K562 (cell line): ENCODE data around the gene SOX8. TPM values are rescaled to one million over a fixed set of nuclear protein-coding genes. Genes with fewer than 3 reads are reported as not detected.
A peak's percentile ranks its signal among the peaks of the same experiment; 100 is the strongest.

ENCODE experiments used
- BHLHE40 ChIP-seq: IDR thresholded peaks from 2 replicates; pipeline ENCODE4 v1.6.1; 2011; ENCODE audit warnings: low read length, improper control_type of control experiment
- CREB1 ChIP-seq, 2 experiments: sonication (generic) in 1 of 2; formaldehyde crosslinking in 1 of 2; IDR thresholded peaks; 2 replicates each; pipeline versions ENCODE4 v1.6.1 to v1.8.0; 2012 to 2022; ENCODE audit warnings: inconsistent platforms in 1 of 2, mild to moderate bottlenecking in 1 of 2, missing genetic modification reagents in 1 of 2, moderate library complexity in 1 of 2
- CTBP1 ChIP-seq: fragments of 450-650 bp; IDR thresholded peaks from 2 replicates; pipeline ENCODE4 v1.6.1; 2016; ENCODE audit warnings: borderline replicate concordance
- E2F1 ChIP-seq: sonication (generic); formaldehyde crosslinking; IDR thresholded peaks from 2 replicates; pipeline ENCODE4 v1.8.1; 2023; ENCODE audit warnings: mild to moderate bottlenecking, missing genetic modification reagents, moderate library complexity
- E2F6 ChIP-seq, 2 experiments: IDR thresholded peaks; 2 replicates each; pipeline ENCODE4 v1.6.1; 2011; ENCODE audit warnings: borderline replicate concordance in 1 of 2, control low read depth in 1 of 2, low read depth in 1 of 2, low read length in 1 of 2, mild to moderate bottlenecking in 1 of 2, mixed read lengths in 1 of 2, moderate library complexity in 1 of 2; ENCODE audit not compliant: insufficient read depth in 1 of 2, insufficient read length in 1 of 2, poor library complexity in 1 of 2, severe bottlenecking in 1 of 2; ENCODE audit errors: extremely low read depth in 1 of 2
- FOXJ2 ChIP-seq: fragments of 200-800 bp; sonication (Bioruptor generic); IDR thresholded peaks from 2 replicates; pipeline ENCODE4 v1.6.1; 2016; ENCODE audit warnings: missing genetic modification characterization, missing compliant biosample characterization
- KDM4B ChIP-seq, 2 experiments: fragments of 450-650 bp in 1 of 2; sonication (generic) in 1 of 2; IDR thresholded peaks; 2 replicates each; pipeline ENCODE4 v1.6.1; 2016 to 2017; ENCODE audit warnings: borderline replicate concordance in 2 of 2, antibody characterized with exemption in 1 of 2, low read depth in 1 of 2, mild to moderate bottlenecking in 1 of 2
- MAZ ChIP-seq, 2 experiments: fragments of 450-650 bp in 1 of 2; sonication (generic) in 1 of 2; formaldehyde crosslinking; IDR thresholded peaks in 1 of 2; conservative IDR thresholded peaks in 1 of 2; 2 replicates each; pipeline versions ENCODE4 v1.4.0 to v1.5.0; 2020; ENCODE audit warnings: mild to moderate bottlenecking in 1 of 2, missing genetic modification reagents in 1 of 2
- MED1 ChIP-seq: sonication (generic); formaldehyde crosslinking; IDR thresholded peaks from 2 replicates; pipeline ENCODE4 v1.8.1; 2023; ENCODE audit warnings: missing genetic modification reagents, borderline replicate concordance
- MEIS2 ChIP-seq: fragments of 450-650 bp; IDR thresholded peaks from 2 replicates; pipeline ENCODE4 v1.6.1; 2014; ENCODE audit warnings: mild to moderate bottlenecking; ENCODE audit not compliant: partially characterized antibody
- MLLT1 ChIP-seq, 2 experiments: fragments of 450-650 bp; IDR thresholded peaks; 2 replicates each; pipeline ENCODE4 v1.6.1; 2016
- MYC ChIP-seq, 2 experiments: fragments of 250-450 bp in 1 of 2; sonication (Bioruptor Pico) in 1 of 2; IDR thresholded peaks; 2 replicates each; pipeline versions ENCODE4 v1.5.1 to v1.6.1; 2012 to 2021; ENCODE audit warnings: low read depth in 2 of 2, borderline replicate concordance in 1 of 2, improper control_type of control experiment in 1 of 2, low read length in 1 of 2, mild to moderate bottlenecking in 1 of 2, moderate library complexity in 1 of 2
- RCOR1 ChIP-seq, 2 experiments: IDR thresholded peaks; 2 replicates each; pipeline ENCODE4 v1.6.1; 2012; ENCODE audit warnings: low read depth in 2 of 2, low read length in 2 of 2, borderline replicate concordance in 1 of 2, improper control_type of control experiment in 1 of 2
- SMAD2 ChIP-seq: fragments of 150-350 bp; IDR thresholded peaks from 2 replicates; pipeline ENCODE4 v1.6.1; 2014; ENCODE audit warnings: low read depth, mild to moderate bottlenecking, low read length
- SOX6 ChIP-seq: fragments of 450-650 bp; IDR thresholded peaks from 2 replicates; pipeline ENCODE4 v1.6.1; 2014; ENCODE audit warnings: mild to moderate bottlenecking
- ZBTB12 ChIP-seq: fragments of 250-450 bp; sonication (Bioruptor Pico); IDR thresholded peaks from 2 replicates; pipeline ENCODE4 v1.4.0; 2020
- ZNF232 ChIP-seq: sonication (generic); formaldehyde crosslinking; IDR thresholded peaks from 2 replicates; pipeline ENCODE4 v1.8.0; 2022; ENCODE audit warnings: mild to moderate bottlenecking, missing genetic modification reagents
- ZNF431 ChIP-seq: sonication (generic); formaldehyde crosslinking; IDR thresholded peaks from 2 replicates; pipeline ENCODE4 v1.8.0; 2022; ENCODE audit warnings: mild to moderate bottlenecking, missing genetic modification reagents
- polyA plus RNA-seq, 8 experiments: library from polyadenylated mRNA; depleted of rRNA in 4 of 8; stranded (reverse) in 5 of 8; unstranded in 3 of 8; fragments of >200 nt; fragmentation: Nextera tagmentation in 2 of 8; fragmentation: Illumina TruSeq in 1 of 8; extraction: Ambion mirVana in 2 of 8; extraction: Trizol in 1 of 8; gene quantifications; 2 replicates each; pipeline versions ENCODE4 v1.2.1 to v1.2.3, GENCODE V29; 2011 to 2014; ENCODE audit warnings: inconsistent platforms in 1 of 8, missing spikeins in 1 of 8
- total RNA-seq, 7 experiments: library from RNA; depleted of rRNA in 6 of 7; stranded (reverse); fragments of >200 nt in 6 of 7; fragmentation: Illumina TruSeq in 2 of 7; extraction: Trizol in 2 of 7; gene quantifications; 2 replicates each; pipeline versions ENCODE4 v1.2.1 to v1.2.3, GENCODE V29; 2011 to 2021; ENCODE audit warnings: low replicate concordance in 1 of 7
- TF ChIP-seq, protein P1 (sequence below): sonication (generic); formaldehyde crosslinking; IDR thresholded peaks from 2 replicates; pipeline ENCODE4 v1.5.0; 2020; ENCODE audit warnings: missing genetic modification reagents

The SOX8 gene
- total and polyA plus RNA-seq, 9 of the 15 experiments (the other 6 are each of a cell fraction or from before 2014, with no cell fraction given), result 0.07 to 0.15 (median 0.15) TPM; not detected in 6

DNA sequence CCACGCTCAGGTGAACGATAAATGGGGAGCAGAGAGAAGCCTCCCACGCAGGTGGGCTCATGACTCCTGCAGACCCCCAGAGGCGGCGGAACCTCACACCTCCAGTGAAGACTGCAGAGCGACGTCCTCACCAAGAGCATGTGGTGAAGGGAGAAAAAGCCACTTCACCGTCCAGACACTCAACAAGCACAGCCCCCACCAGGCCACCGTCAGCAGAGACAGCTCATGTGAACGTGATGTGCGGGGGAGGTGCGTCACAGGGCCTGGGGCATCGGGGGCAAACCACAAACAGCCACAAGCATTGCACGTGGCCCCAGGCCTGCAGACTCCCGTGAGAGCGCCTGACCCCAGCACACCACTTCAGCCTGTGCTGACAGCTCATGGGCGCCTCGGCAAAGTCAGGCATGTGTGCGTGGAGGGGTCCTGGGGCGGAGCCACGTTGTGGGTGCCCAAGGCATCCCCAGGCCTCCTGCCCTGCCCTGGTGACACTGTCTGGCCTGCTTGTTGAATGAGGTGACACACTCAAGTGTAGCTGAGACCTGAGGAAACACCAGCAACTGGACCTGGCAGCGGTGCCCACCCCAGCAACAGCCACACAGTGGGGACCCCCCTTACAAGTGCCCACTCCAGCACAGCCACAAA, 29.8 kb upstream of the SOX8 start (continued):
- peak in 1 of 2 experiments; percentile 49; a peak in 1 of 4 replicates for TF ChIP-seq RCOR1 (IDR thresholded peaks at IDR 0.05; ENCODE audit: borderline replicate concordance in 1 of 2, low read depth in 2 of 2, low read length in 2 of 2)
- TF ChIP-seq ZNF431, result peak; percentile 63; the same call in 1 of the 2 replicates
- TF ChIP-seq MYC (IDR thresholded peaks at IDR 0.05; ENCODE audit: low read depth, low read length), result peak; percentile 55
- no peak for TF ChIP-seq MYC (CRISPR knock-in tag; IDR thresholded peaks at IDR 0.05; ENCODE audit: borderline replicate concordance, low read depth)
- no peak for TF ChIP-seq FOXJ2
- TF ChIP-seq, protein P1, sequence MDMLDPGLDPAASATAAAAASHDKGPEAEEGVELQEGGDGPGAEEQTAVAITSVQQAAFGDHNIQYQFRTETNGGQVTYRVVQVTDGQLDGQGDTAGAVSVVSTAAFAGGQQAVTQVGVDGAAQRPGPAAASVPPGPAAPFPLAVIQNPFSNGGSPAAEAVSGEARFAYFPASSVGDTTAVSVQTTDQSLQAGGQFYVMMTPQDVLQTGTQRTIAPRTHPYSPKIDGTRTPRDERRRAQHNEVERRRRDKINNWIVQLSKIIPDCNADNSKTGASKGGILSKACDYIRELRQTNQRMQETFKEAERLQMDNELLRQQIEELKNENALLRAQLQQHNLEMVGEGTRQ, result peak; percentile 53
- peak; percentile 40; the same call in 1 of the 2 replicates for TF ChIP-seq CREB1 (IDR thresholded peaks at IDR 0.05)
- TF ChIP-seq CREB1 (CRISPR knock-in tag; IDR thresholded peaks at IDR 0.05), result peak; percentile 87
- TF ChIP-seq MLLT1 (IDR thresholded peaks at IDR 0.05), result peak in 1 of 2 experiments; percentile 88; a peak in 2 of 4 replicates
- TF ChIP-seq CTBP1, result peak; percentile 68; the same call in 1 of the 2 replicates
- TF ChIP-seq E2F6 (IDR thresholded peaks at IDR 0.05; ENCODE audit: borderline replicate concordance in 1 of 2, extremely low read depth in 1 of 2, insufficient read depth in 1 of 2, insufficient read length in 1 of 2, low read depth in 1 of 2, low read length in 1 of 2, poor library complexity in 1 of 2, severe bottlenecking in 1 of 2), result peak; percentile 61 to 78
- TF ChIP-seq KDM4B (IDR thresholded peaks at IDR 0.05; ENCODE audit: borderline replicate concordance in 2 of 2, low read depth in 1 of 2), result peak in 1 of 2 experiments; percentile 49; a peak in 1 of 4 replicates
- TF ChIP-seq SOX6, result peak; percentile 45; the same call in 1 of the 2 replicates
- TF ChIP-seq MEIS2, result peak; percentile 67
- no peak for TF ChIP-seq E2F1
- TF ChIP-seq ZBTB12, result peak; percentile 67
- TF ChIP-seq BHLHE40, result peak; percentile 98
- TF ChIP-seq MAZ (CRISPR knock-in tag; conservative IDR thresholded peaks at IDR 0.05 in 1 of 2, IDR thresholded peaks at IDR 0.05 in 1 of 2), result peak; percentile 88
- TF ChIP-seq SMAD2, result no peak
- 0 out of 2 replicates have a peak, but pooled peaks have one; percentile 49 for TF ChIP-seq MED1 (CRISPR knock-in tag)
- TF ChIP-seq ZNF232 (CRISPR knock-in tag), result peak; percentile 81; the same call in 1 of the 2 replicates
